HG03575 (cell line): ENCODE measurements around the gene CARD18.
"Not testable (repeated sequence)": the region's sequence is repeated elsewhere in the genome, so short reads cannot be mapped to it uniquely, and the experiment has no call there.

Experiments used
- ATAC-seq: cut with Tn5 transposase; IDR thresholded peaks from one replicate; pipeline ENCODE4 v1.9.1; 2021; ENCODE audit not compliant: unreplicated experiment, insufficient number of reproducible peaks, low FRiP score; ENCODE audit errors: extremely low read depth

The CARD18 gene

DNA sequence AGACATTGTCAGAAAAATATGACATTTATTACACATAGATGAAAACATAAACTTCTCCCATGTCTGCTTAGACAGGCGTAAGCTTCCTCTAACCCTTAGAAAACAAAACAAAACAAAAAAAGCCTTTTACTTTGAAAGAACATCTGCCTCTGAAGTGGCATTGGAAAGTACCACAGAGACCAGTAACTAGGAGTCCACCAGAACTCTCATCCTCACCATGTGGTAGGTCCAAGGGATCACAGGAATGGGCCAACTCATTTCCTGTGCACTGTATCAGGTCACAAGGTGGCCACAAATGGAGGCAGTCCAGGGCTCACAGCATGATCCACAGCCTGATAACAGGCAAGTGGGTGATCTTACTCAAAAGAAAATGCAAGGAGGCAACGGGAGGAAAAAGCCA is 40.0 kb downstream of the CARD18 start:
- ATAC-seq = not testable (repeated sequence)

DNA sequence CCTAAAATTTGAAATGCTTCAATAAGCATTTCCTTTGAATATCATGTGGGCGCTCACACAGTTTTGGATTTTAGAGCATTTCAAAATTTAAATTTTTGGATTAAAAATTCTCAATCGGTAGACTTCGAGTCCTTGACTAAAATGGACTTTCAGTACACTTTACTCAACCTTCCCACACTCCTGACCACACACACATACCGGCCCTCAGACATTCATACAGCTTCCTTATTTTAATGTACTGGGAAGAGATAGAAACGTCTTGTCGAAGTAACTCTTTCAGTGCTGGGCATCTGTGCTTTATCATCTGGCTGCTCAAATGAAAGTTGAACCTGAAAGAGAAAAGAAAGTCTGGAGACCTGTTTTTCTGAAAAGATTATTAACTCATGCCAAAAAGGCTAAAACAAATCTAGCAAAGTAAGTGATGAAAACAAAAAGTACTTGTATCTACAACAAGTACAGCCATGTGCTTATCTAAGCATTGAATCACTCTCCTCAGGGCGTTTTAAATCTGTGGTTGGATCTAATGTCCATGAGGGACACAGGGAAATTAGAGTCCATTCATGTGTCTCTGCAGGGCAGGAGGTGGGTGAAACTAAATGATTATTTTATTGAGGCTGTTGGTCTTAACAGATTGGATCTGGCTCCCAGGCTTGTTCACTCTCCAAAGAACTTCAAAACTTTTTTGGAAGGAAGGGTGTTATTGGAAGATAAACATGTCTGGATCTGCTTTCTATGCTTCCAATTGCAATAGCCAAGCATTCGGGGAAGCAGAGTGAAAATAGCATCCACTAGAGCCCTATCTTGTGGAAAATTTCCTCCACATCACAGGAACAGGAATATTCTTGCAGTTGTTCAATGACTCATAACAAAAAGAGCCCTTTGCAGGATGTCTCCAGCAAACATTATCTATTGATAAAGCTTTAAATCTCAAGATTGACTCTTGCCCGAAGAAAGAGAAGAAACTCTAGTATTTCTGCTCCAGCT is 47.0 kb downstream of the CARD18 start:
- ATAC-seq = no peak
